GM23338 (cell line): Measurements from ENCODE around the gene ANO7. TPM values are rescaled to one million over a fixed set of nuclear protein-coding genes. Genes with fewer than 3 reads are reported as not detected.
A peak's percentile ranks its signal among the peaks of the same experiment; 100 is the strongest.

Experiments used
- ATAC-seq: fragments of 200-7000 bp; cut with Tn5 transposase; 3 replicates; pipeline ENCODE4 v1.9.1; 2020
- DNase-seq: peaks from one replicate; pipeline ENCODE4 v3.0.0-alpha.2; 2015; ENCODE audit warnings: low spot score
- H2AFZ ChIP-seq: fragments of 200-600 bp; sonication (generic); 2 replicates; pipeline ENCODE4 v1.8.0; 2016; ENCODE audit warnings: antibody characterized with exemption, mild to moderate bottlenecking, moderate library complexity
- H3F3A ChIP-seq: fragments of 200-600 bp; sonication (generic); replicated peaks from 2 replicates; pipeline ENCODE4 v1.8.0; 2017; ENCODE audit warnings: antibody characterized with exemption, mixed run types, low read depth
- H3K27ac ChIP-seq: fragments of 200-600 bp; sonication (generic); 2 replicates; pipeline ENCODE4 v1.6.1; 2016; ENCODE audit warnings: low read depth
- H3K27me3 ChIP-seq: fragments of 200-600 bp; sonication (generic); 2 replicates; pipeline ENCODE4 v1.8.0; 2016; ENCODE audit warnings: mild to moderate bottlenecking, mixed run types, moderate library complexity; ENCODE audit not compliant: insufficient read depth
- H3K36me3 ChIP-seq: fragments of 200-600 bp; sonication (generic); 2 replicates; pipeline ENCODE4 v1.8.0; 2016; ENCODE audit warnings: mild to moderate bottlenecking; ENCODE audit not compliant: insufficient read depth
- H3K4me1 ChIP-seq: fragments of 200-600 bp; sonication (generic); 2 replicates; pipeline ENCODE4 v1.8.0; 2016; ENCODE audit warnings: mild to moderate bottlenecking, moderate library complexity; ENCODE audit not compliant: insufficient read depth
- H3K4me2 ChIP-seq: fragments of 200-600 bp; sonication (generic); 2 replicates; pipeline ENCODE4 v1.7.1; 2017; ENCODE audit warnings: mixed run types
- H3K4me3 ChIP-seq: fragments of 200-600 bp; sonication (generic); 2 replicates; pipeline ENCODE4 v1.6.1; 2016; ENCODE audit warnings: mixed run types
- H3K79me2 ChIP-seq: fragments of 200-600 bp; sonication (generic); replicated peaks from 2 replicates; pipeline ENCODE4 v1.8.0; 2017; ENCODE audit warnings: mild to moderate bottlenecking; ENCODE audit not compliant: insufficient read depth
- H3K9me2 ChIP-seq: fragments of 200-600 bp; sonication (generic); 2 replicates; pipeline ENCODE4 v1.8.0; 2017; ENCODE audit not compliant: insufficient read depth
- H4K20me1 ChIP-seq: fragments of 200-600 bp; sonication (generic); replicated peaks from 2 replicates; pipeline ENCODE4 v1.8.0; 2017; ENCODE audit warnings: mild to moderate bottlenecking; ENCODE audit not compliant: insufficient read depth
- H3K27ac Mint-ChIP-seq: 2 replicates; pipeline ENCODE4 v1.8.0; 2020; ENCODE audit warnings: inconsistent platforms, mild to moderate bottlenecking, moderate library complexity, mixed read lengths
- H3K27me3 Mint-ChIP-seq: 3 replicates; pipeline ENCODE4 v1.8.0; 2022; ENCODE audit warnings: low read depth, mild to moderate bottlenecking, moderate library complexity, mixed read lengths, inconsistent platforms; ENCODE audit not compliant: insufficient read depth, poor library complexity
- H3K36me3 Mint-ChIP-seq: 3 replicates; pipeline ENCODE4 v1.8.0; 2021; ENCODE audit warnings: low read depth, mild to moderate bottlenecking, inconsistent platforms, moderate library complexity, mixed read lengths
- H3K4me1 Mint-ChIP-seq: 3 replicates; pipeline ENCODE4 v1.8.0; 2020; ENCODE audit warnings: mild to moderate bottlenecking, inconsistent platforms, mixed read lengths
- H3K4me3 Mint-ChIP-seq: 3 replicates; pipeline ENCODE4 v1.8.0; 2021; ENCODE audit warnings: moderate library complexity, mild to moderate bottlenecking, inconsistent platforms, mixed read lengths
- H3K9me3 Mint-ChIP-seq: 3 replicates; pipeline ENCODE4 v1.8.0; 2020; ENCODE audit warnings: moderate library complexity, mild to moderate bottlenecking, inconsistent platforms, mixed read lengths
- CTCF ChIP-seq, 2 experiments: fragments of 200-600 bp in 1 of 2; sonication (generic) in 1 of 2; conservative IDR thresholded peaks; 2 replicates each; pipeline versions ENCODE4 v1.5.1 to v1.6.1; 2016 to 2017; ENCODE audit warnings: antibody characterized with exemption in 2 of 2, low read depth in 2 of 2, mild to moderate bottlenecking in 2 of 2, moderate library complexity in 1 of 2
- EZH2 ChIP-seq: fragments of 200-600 bp; sonication (generic); IDR thresholded peaks from one replicate; pipeline ENCODE4 v1.8.0; 2017; ENCODE audit warnings: antibody characterized with exemption, mild to moderate bottlenecking, low read depth; ENCODE audit not compliant: unreplicated experiment
- JUNB ChIP-seq: IDR thresholded peaks from one replicate; pipeline ENCODE4 v1.6.1; 2016; ENCODE audit warnings: antibody characterized with exemption; ENCODE audit not compliant: unreplicated experiment
- NANOG ChIP-seq: IDR thresholded peaks from 2 replicates; pipeline ENCODE4 v1.6.1; 2016; ENCODE audit warnings: antibody characterized with exemption, borderline replicate concordance
- STAT1 ChIP-seq: IDR thresholded peaks from one replicate; pipeline ENCODE4 v1.6.1; 2016; ENCODE audit warnings: antibody characterized with exemption; ENCODE audit not compliant: unreplicated experiment
- ZNF331 ChIP-seq: fragments of 250-450 bp; sonication (Bioruptor Pico); IDR thresholded peaks from 2 replicates; pipeline ENCODE4 v1.5.0; 2020; ENCODE audit warnings: low read depth, mild to moderate bottlenecking, moderate library complexity
- polyA plus RNA-seq: library from polyadenylated mRNA; unstranded; fragments of >200 nt; fragmentation: Nextera tagmentation; extraction: Ambion mirVana; gene quantifications from 2 replicates; pipeline ENCODE4 v1.2.1, GENCODE V29; 2016
- total RNA-seq: library from RNA; depleted of rRNA; stranded (reverse); fragments of >200 nt; shearing (Covaris generic); gene quantifications from 2 replicates; pipeline ENCODE4 v1.2.3, GENCODE V29; 2014
- TF ChIP-seq, protein P1 (sequence below): IDR thresholded peaks from one replicate; pipeline ENCODE4 v1.6.1; 2018; ENCODE audit warnings: antibody characterized with exemption; ENCODE audit not compliant: unreplicated experiment
- TF ChIP-seq, protein P2 (sequence below): IDR thresholded peaks from 2 replicates; pipeline ENCODE4 v1.6.1; 2016; ENCODE audit warnings: antibody characterized with exemption

Gene ANO7
- total and polyA plus RNA-seq, 2 experiments from 2014 or later: 3.6 to 5.1 TPM

DNA sequence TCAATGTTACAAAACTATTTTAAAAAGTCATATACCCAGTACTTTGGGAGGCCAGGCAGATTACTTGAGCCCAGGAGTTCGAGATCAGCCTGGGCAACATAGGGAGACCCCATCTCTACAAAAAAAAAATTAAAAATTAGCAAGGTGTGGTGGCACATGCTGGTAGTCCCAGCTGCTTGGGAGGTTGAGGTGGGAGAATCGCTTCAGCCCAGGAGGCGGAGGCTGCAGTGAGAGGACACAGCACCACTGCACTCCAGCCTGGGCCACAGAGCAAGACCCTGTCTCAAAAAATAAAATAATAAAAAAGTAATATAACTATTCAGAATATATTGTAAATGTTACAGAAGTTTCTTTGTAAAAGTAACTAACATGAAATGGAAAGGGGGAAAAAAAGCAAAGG, 41.1 kb upstream of the ANO7 start (continued):
- TF ChIP-seq, protein P1, sequence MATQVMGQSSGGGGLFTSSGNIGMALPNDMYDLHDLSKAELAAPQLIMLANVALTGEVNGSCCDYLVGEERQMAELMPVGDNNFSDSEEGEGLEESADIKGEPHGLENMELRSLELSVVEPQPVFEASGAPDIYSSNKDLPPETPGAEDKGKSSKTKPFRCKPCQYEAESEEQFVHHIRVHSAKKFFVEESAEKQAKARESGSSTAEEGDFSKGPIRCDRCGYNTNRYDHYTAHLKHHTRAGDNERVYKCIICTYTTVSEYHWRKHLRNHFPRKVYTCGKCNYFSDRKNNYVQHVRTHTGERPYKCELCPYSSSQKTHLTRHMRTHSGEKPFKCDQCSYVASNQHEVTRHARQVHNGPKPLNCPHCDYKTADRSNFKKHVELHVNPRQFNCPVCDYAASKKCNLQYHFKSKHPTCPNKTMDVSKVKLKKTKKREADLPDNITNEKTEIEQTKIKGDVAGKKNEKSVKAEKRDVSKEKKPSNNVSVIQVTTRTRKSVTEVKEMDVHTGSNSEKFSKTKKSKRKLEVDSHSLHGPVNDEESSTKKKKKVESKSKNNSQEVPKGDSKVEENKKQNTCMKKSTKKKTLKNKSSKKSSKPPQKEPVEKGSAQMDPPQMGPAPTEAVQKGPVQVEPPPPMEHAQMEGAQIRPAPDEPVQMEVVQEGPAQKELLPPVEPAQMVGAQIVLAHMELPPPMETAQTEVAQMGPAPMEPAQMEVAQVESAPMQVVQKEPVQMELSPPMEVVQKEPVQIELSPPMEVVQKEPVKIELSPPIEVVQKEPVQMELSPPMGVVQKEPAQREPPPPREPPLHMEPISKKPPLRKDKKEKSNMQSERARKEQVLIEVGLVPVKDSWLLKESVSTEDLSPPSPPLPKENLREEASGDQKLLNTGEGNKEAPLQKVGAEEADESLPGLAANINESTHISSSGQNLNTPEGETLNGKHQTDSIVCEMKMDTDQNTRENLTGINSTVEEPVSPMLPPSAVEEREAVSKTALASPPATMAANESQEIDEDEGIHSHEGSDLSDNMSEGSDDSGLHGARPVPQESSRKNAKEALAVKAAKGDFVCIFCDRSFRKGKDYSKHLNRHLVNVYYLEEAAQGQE: no peak
- TF ChIP-seq CTCF (conservative IDR thresholded peaks at IDR 0.05; ENCODE audit: low read depth in 2 of 2) (no peak), NANOG (no peak), JUNB (no peak), STAT1 (no peak)
- TF ChIP-seq, protein P2, sequence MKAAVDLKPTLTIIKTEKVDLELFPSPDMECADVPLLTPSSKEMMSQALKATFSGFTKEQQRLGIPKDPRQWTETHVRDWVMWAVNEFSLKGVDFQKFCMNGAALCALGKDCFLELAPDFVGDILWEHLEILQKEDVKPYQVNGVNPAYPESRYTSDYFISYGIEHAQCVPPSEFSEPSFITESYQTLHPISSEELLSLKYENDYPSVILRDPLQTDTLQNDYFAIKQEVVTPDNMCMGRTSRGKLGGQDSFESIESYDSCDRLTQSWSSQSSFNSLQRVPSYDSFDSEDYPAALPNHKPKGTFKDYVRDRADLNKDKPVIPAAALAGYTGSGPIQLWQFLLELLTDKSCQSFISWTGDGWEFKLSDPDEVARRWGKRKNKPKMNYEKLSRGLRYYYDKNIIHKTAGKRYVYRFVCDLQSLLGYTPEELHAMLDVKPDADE: no peak

DNA sequence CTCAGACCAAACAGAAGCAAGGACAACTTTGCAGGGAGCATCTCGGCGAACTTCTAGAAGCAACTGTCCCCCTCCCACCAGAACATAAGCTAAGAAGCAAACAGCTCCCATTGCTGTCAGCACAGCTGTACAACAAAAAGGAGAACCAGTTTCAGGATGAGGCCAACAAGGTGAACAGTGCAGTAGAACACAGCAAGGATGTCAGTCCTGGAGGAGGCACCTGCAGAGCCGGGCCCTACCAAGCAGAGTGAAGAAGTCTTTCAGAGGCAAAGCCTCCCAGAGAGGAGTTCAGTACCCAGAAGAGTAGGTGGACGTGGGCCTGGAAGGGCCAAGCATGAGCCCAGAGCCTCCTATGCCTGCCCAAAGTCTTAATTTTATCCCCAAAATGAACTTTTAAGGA, 40.2 kb upstream of the ANO7 start:
- Histone ChIP-seq H4K20me1 (peaks cover 24% of the 10 kb centered on the region), H3K27ac (no peak overlapping the region), H3K4me1 (peaks cover 26% of the 10 kb centered on the region), H2AFZ (peak overlapping the region; percentile 93), H3F3A (0 out of 2 replicates have a peak, but pooled peaks cover 6% of the 10 kb centered on the region), H3K4me3 (peak overlapping the region; percentile 81), H3K27me3 (no peaks in the 10 kb centered on the region), H3K9me2 (no peaks in the 10 kb centered on the region), H3K36me3 (no peaks in the 10 kb centered on the region), H3K79me2 (peaks cover 74% of the 10 kb centered on the region), H3K4me2 (peak overlapping the region; percentile 93)
- H3K4me1 Mint-ChIP-seq: peaks cover 27% of the 10 kb centered on the region
- H3K9me3 Mint-ChIP-seq: no peaks in the 10 kb centered on the region; the same call in 2 of the 3 replicates
- peak overlapping the region; percentile 94 for H3K4me3 Mint-ChIP-seq
- no peak for DNase-seq
- H3K27me3 Mint-ChIP-seq: peaks cover 14% of the 10 kb centered on the region
- H3K36me3 Mint-ChIP-seq: peaks cover 6% of the 10 kb centered on the region; the same call in 2 of the 3 replicates
- no peak overlapping the region for H3K27ac Mint-ChIP-seq
- no peak for ATAC-seq
- no peak for TF ChIP-seq NANOG
- TF ChIP-seq EZH2: no peak
- TF ChIP-seq ZNF331: no peak
- TF ChIP-seq, protein P1: no peak
